OCI-LY7 (cell line): ENCODE data around the gene LARGE1.

Experiments used
- EZH2phosphoT487 ChIP-seq: fragments of 200-600 bp; sonication (generic); IDR thresholded peaks from 2 replicates; pipeline ENCODE4 v1.6.1; 2018; ENCODE audit warnings: low read depth, borderline replicate concordance, mild to moderate bottlenecking, mixed run types, antibody characterized with exemption, low read length, moderate library complexity, mixed read lengths
- TF ChIP-seq, protein P1 (sequence below): fragments of 200-600 bp; sonication (generic); conservative IDR thresholded peaks from 2 replicates; pipeline ENCODE4 v1.5.1; 2014; ENCODE audit warnings: mild to moderate bottlenecking, antibody characterized with exemption, low read length, moderate library complexity, mixed read lengths

DNA sequence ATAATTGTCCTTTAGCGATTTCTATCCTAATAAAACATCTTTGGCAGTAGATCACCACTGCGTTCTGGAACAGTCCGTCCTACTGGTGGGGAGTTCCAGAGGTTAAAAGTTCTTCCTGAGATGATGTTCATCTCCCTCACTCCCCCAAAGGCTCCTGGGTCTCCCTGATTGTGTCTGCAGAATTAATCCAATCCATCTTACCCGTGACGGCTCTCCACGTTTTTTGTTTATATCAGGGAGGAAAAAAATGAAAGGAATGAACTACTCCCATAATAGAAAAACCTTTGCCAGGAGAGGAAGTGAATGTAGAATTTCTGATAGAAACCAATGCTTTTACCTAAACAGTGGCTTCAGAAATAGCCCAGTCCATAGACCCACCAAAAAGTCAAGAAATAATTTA lies 81.6 kb downstream of the LARGE1 start:
- TF ChIP-seq, protein P1, sequence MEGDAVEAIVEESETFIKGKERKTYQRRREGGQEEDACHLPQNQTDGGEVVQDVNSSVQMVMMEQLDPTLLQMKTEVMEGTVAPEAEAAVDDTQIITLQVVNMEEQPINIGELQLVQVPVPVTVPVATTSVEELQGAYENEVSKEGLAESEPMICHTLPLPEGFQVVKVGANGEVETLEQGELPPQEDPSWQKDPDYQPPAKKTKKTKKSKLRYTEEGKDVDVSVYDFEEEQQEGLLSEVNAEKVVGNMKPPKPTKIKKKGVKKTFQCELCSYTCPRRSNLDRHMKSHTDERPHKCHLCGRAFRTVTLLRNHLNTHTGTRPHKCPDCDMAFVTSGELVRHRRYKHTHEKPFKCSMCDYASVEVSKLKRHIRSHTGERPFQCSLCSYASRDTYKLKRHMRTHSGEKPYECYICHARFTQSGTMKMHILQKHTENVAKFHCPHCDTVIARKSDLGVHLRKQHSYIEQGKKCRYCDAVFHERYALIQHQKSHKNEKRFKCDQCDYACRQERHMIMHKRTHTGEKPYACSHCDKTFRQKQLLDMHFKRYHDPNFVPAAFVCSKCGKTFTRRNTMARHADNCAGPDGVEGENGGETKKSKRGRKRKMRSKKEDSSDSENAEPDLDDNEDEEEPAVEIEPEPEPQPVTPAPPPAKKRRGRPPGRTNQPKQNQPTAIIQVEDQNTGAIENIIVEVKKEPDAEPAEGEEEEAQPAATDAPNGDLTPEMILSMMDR: no peak
- TF ChIP-seq EZH2phosphoT487: no peak
